Globus pallidus (tissue), 1 donor: ENCODE measurements around the gene ZNF280A.
"Not testable (repeated sequence)": the region's sequence is repeated elsewhere in the genome, so short reads cannot be mapped to it uniquely, and the experiment has no call there.

Experiments used
- DNase-seq: peaks from one replicate; pipeline ENCODE4 v3.0.0-alpha.2; 2015; ENCODE audit warnings: low spot score

The ZNF280A gene

GRCh38 chr22:22538226-22538989, 18.3 kb upstream of the ZNF280A start:
- DNase-seq: no peak

DNA sequence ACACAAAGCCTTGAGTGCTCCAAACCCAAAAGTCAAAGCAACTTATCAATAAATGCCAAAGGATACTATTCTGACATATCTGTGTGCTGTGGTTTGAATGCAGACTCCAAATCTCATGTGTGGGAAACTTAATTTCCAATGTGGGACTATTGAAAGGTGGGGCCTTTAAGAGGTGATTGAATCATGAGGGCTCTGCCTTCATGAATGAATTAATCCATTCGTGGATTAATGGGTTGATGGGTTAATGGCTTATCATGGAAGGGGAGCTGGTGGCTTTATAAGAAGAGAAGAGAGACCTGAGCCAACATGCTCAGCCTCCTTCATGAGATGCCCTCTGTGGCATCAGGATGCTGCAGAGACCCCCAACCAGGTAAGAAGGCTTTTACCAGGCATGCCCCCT, 16.8 kb upstream of the ZNF280A start:
- DNase-seq: no peak

- DNase-seq: no peak
These were observed 16.4 kb upstream of the ZNF280A start for GRCh38 chr22:22536515-22536914.

GRCh38 chr22:22535662-22536061, 15.6 kb upstream of the ZNF280A start:
- no peak for DNase-seq

DNA sequence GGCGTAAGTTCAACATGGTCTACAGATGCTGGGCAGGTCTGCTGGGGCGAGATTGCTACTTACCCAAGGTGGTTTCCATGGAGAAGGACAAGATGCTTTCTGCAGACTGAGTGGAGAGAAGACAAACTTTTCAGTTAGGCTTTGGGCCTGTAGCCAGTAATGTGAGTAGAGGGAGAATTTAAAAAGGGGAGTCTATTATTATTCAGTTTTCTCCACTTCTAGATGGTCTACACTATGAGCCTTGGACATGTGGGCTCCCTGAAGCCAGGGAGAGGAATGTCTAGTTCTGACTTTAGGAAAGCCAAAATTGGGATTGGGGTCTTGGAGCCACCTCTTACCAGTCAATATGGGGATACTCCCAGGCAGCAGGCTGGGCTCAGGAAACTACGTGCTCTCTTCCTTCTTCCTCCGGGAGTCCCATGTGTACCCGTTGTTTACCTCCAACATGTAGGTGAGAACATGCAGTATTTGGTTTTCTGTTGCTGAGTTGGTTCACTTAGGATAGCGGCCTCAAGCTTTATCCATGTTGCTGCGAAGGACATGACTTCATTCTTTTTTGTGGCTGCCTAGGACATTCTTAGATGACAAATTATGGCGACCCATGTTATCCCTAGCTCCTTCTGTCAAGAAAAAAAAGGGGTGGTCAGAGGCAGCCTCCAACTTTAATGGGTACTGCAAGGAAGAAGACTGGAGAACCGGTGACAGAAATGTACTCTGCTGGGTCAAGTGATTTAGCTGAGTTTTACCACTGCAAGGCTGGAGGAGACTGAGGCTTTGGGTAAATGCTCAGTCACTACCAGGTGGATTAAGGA, 14.7 kb upstream of the ZNF280A start:
- no peak for DNase-seq

DNA sequence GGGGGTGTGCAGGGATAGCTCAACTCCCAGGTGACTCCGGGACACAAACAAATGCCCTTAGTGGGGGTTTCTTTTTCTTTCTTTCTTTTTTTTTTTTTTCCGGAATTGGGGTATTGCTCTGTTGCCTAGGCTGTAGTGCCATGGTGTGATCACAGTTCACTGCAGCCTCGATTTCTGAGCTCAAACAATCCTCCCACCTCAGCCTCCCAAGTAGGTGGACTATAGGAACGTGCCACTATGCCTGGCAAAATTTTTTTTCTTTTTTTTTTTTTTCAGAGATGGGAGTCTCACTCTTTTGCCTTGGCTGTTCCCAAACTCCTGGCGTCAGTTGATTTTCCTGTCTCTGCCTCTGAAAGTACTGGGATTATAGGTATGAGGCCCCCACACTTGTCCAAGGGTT, 13.8 kb upstream of the ZNF280A start:
- DNase-seq: no peak

DNA sequence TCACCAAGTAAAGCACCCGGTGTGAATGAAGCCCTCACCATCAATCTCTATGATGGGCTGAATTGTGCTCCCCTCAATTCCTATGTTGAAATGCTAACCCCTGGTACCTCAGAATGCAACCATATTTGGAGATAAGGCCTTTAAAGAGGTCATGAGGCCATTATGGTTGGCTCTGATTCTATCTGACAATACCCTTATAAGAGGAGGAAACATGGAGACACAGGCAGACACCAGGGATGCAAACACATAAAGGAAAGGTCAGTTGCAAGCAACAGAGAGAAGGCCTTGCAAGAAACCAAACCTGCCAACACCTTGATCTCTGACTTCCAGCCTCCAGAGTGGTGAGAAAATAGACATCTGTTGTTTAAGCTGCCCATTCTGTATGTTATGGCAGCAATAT, 13.3 kb upstream of the ZNF280A start:
- no peak for DNase-seq

DNA sequence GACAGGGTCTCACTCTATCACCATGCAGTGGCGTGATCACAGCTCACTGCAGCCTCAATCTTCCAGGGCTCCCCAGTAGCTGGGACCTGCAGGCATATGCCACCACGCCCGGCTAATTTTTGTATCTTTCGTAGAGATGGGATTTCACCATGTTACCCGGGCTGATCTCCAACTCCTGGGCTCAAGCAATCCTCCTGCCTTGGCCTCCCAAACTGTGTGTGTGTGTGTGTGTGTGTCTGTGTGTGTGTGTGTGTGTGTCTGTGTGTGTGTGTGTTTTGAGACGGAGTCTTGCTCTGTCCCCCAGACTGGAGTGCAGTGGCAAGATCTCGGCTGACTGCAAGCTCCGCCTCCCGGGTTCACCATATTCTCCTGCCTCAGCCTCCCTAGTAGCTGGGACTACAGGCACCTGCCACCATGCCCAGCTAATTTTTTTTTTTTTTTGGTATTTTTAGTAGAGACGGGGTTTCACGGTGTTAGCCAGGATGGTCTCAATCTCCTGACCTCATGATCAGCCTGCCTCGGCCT, 12.5 kb upstream of the ZNF280A start:
- not testable (repeated sequence) for DNase-seq

GRCh38 chr22:22531770-22532546, 11.9 kb upstream of the ZNF280A start:
- no peak for DNase-seq

GRCh38 chr22:22528780-22529179, 8.7 kb upstream of the ZNF280A start:
- DNase-seq: no peak

DNA sequence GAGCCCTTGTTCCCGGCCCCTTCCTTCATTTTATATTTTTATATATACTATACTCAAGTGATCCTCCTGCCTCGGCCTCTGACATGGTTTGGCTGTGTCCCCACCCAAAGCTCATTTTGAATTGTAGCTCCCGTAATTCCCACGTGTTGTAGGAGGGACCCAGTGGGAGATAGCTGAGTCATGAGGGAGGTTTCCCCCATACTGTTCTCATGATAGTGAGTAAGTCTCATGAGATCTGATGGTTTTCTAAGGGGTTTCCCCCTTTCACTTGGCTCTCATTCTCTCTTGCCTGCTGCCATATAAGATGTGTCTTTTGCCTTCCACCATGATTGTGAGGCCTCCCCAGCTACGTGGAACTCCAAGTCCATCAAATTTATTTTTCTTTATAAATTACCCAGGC, 7.2 kb upstream of the ZNF280A start:
- no peak for DNase-seq

GRCh38 chr22:22526125-22526912, 6.2 kb upstream of the ZNF280A start:
- DNase-seq: no peak

DNA sequence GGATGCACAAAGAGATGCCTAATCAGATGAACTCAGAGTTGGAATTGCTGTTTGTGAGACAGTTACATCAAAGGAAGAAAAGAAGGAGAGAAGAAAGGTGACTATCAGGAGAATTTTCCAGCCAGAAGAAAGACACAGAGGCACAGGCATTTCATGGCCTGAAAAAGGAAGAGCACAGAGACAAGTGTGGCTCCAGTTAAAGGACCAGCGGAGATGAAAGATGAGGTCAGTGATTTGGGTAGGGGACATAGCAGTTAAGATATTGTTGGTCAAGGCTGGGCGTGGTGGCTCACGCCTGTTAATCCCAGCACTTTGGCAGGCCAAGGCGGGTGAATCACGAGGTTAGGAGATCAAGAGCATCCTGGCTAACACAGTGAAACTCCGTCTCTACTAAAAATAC, 3.4 kb upstream of the ZNF280A start:
- no peak for DNase-seq

DNA sequence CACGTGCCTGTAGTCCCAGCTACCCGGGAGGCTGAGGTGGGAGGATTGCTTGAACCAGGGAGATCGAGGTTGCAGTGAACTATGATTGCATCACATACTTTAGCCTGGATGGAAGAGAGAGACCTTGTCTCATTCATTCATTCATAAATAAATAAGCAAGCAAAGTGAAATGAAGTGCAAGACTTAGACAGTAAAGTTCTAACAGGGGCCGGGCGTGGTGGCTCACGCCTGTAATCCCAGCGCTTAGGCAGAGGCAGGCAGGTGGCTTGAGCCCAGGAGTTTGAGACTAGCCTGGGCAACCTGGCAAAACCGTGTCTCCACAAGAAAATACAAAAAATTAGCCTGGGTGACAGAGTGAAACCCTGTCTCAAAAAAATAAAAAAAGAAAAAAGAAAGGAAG, 1.6 kb upstream of the ZNF280A start:
- DNase-seq: no peak

GRCh38 chr22:22520667-22521602, 865 bp upstream of the ZNF280A start:
- DNase-seq: no peak

- no peak for DNase-seq
These were observed 479 bp downstream of the ZNF280A start for GRCh38 chr22:22519591-22519990.

DNA sequence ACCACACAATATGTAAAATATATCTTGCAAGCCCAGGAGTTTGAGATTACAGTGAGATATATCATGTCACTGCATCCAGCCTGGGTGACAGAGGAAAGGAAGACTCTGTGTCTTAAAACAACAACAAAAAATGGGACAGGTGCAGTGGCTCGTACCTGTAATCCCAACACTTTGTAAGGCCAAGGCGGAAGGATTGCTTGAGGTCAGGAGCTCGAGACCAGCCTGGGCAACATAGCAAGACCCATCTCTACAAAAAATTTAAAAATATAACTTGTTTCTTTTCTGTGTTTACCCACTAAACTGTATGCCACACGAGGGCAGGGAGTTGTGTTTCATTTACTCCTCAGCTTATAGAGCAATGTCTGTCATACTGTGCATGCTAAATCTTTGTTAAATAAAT, 3.1 kb downstream of the ZNF280A start:
- no peak for DNase-seq

DNA sequence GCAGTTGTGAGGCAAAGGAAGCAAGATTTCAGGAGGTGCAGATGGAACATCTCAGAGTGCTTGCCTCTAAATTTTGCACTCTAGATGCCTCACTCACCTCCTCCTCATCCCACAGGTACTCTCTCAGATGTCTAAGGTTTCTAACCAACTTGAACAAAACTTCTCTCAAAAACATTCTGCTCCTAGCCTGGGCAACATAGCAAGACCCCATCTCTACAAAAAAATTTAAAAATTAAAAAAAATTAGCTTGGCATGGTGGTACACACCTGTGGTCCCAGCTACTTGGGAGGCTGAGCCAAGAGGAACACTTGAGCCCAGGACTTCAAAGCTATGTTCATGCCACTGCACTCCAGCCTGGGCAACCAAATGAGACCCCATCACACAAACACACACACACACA, 4.2 kb downstream of the ZNF280A start:
- DNase-seq: no peak

DNA sequence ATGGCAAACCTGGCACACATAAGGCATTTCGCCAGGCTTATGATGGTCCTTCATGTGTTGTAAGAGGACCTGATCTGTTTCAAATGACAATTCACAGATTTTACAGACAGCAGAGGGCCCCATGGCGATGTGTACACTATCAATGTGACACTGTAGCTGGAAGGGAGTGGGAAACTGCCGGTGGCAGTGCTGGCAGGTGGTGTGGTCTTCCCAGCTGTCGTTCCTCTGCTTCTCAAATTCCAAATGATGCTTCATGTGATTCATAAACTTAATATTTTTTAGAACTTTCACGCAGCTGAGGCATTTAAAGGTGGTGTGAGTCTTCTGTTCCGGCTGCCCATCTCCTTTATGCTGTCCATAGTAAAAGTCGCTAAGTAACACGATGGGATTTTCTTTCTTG, 5.6 kb downstream of the ZNF280A start:
- not testable (repeated sequence) for DNase-seq

DNA sequence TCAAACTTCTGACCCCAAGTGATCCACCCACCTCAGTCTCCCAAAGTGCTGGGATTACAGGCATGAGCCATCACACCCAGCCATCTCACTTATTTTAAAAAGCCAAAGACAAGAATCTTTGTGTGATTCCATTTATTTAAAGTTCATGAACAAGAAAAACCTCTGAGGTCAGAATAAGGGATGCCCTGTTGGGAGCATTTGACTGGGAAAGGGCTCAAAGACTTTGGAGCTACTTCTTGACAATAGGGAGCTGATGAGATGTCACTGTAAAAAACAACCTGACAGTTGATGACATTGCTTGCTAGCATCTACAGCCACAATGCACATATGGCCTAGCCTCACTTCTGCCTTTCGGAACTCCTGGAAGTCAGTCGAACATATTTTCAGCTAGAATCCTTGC, 6.5 kb downstream of the ZNF280A start:
- no peak for DNase-seq

DNA sequence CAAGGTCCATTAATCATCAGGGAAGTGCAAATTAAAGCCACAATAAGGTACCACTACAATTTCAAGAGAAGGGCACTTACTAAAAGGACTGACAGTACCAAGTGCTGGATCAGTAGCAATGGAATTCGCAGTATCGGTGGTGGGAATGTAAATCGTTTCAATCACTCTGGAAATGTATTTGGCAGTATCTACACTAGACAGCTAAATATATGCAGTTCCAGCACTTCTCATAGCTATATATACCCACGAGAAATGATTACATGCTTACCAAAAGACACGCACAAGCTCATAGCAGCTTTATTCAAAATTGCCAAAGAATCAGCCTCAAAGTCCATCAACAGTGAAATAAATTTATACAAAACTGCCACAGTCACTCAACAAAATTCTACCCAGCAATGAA, 7.1 kb downstream of the ZNF280A start:
- no peak for DNase-seq
